HepG2 (cell line): ENCODE results near the gene FAM111A. TPM values are rescaled to one million over a fixed set of nuclear protein-coding genes. Genes with fewer than 3 reads are reported as not detected.

Experiments
- CC2D1A ChIP-seq: sonication (generic); formaldehyde crosslinking; IDR thresholded peaks from 2 replicates; pipeline ENCODE4 v1.8.1; 2023; ENCODE audit warnings: mild to moderate bottlenecking, missing genetic modification reagents
- HDAC6 ChIP-seq: fragments of 200-600 bp; sonication (generic); IDR thresholded peaks from 2 replicates; pipeline ENCODE4 v1.7.0; 2017; ENCODE audit warnings: mild to moderate bottlenecking, antibody characterized with exemption, low read length, low read depth
- KAT8 ChIP-seq: IDR thresholded peaks from 2 replicates; pipeline ENCODE4 v1.6.1; 2016; ENCODE audit warnings: missing genetic modification reagents, missing compliant biosample characterization
- MXD4 ChIP-seq: IDR thresholded peaks from 2 replicates; pipeline ENCODE4 v1.6.1; 2016; ENCODE audit warnings: mild to moderate bottlenecking, missing biosample characterization, missing genetic modification reagents
- NBN ChIP-seq: fragments of 450-650 bp; conservative IDR thresholded peaks from 2 replicates; pipeline ENCODE4 v1.6.1; 2017
- PLRG1 ChIP-seq: fragments of 450-650 bp; conservative IDR thresholded peaks from 2 replicates; pipeline ENCODE4 v1.6.1; 2016
- RFXANK ChIP-seq: IDR thresholded peaks from 2 replicates; pipeline ENCODE4 v1.6.1; 2016
- SETDB1 ChIP-seq: sonication (generic); formaldehyde crosslinking; IDR thresholded peaks from 2 replicates; pipeline ENCODE4 v1.5.1; 2020; ENCODE audit warnings: missing genetic modification reagents, mild to moderate bottlenecking, borderline replicate concordance
- ZBTB20 ChIP-seq: sonication (generic); formaldehyde crosslinking; IDR thresholded peaks from 2 replicates; pipeline ENCODE4 v1.8.1; 2023; ENCODE audit warnings: missing genetic modification reagents, low read depth, mild to moderate bottlenecking, borderline replicate concordance
- ZFY ChIP-seq: sonication (generic); formaldehyde crosslinking; IDR thresholded peaks from 2 replicates; pipeline ENCODE4 v1.4.0; 2020; ENCODE audit warnings: missing genetic modification reagents
- ZMYM3 ChIP-seq: sonication (generic); formaldehyde crosslinking; IDR thresholded peaks from 2 replicates; pipeline ENCODE4 v1.5.1; 2020; ENCODE audit warnings: mild to moderate bottlenecking, missing genetic modification reagents
- ZNF282 ChIP-seq: fragments of 450-650 bp; IDR thresholded peaks from 2 replicates; pipeline ENCODE4 v1.6.1; 2018; ENCODE audit not compliant: partially characterized antibody
- ZNF317 ChIP-seq: sonication (generic); formaldehyde crosslinking; IDR thresholded peaks from 2 replicates; pipeline ENCODE4 v1.5.0; 2020; ENCODE audit warnings: mild to moderate bottlenecking, missing genetic modification reagents
- ZNF563 ChIP-seq: sonication (generic); formaldehyde crosslinking; IDR thresholded peaks from 2 replicates; pipeline ENCODE4 v1.8.0; 2022; ENCODE audit warnings: mild to moderate bottlenecking, moderate library complexity, missing genetic modification reagents
- ZNF614 ChIP-seq: IDR thresholded peaks from 2 replicates; pipeline ENCODE4 v1.6.1; 2018; ENCODE audit warnings: missing biosample characterization, missing genetic modification reagents, inconsistent platforms, borderline replicate concordance
- ZNF841 ChIP-seq: sonication (generic); formaldehyde crosslinking; IDR thresholded peaks from 2 replicates; pipeline ENCODE4 v1.8.1; 2023; ENCODE audit warnings: missing genetic modification reagents, borderline replicate concordance
- ZSCAN30 ChIP-seq: sonication (generic); formaldehyde crosslinking; IDR thresholded peaks from 2 replicates; pipeline ENCODE4 v1.5.0; 2020; ENCODE audit warnings: mild to moderate bottlenecking, missing genetic modification reagents
- polyA plus RNA-seq, 8 experiments: library from polyadenylated mRNA; depleted of rRNA in 3 of 8; stranded (reverse) in 7 of 8; unstranded in 1 of 8; fragments of >200 nt; fragmentation: Illumina TruSeq in 4 of 8; extraction: Trizol in 4 of 8; gene quantifications; 2 replicates each; pipeline versions ENCODE4 v1.2.1 to v1.2.3, GENCODE V29; 2011 to 2016; ENCODE audit warnings: low read depth in 4 of 8, missing spikeins in 1 of 8, mixed read lengths in 1 of 8; ENCODE audit not compliant: insufficient read depth in 1 of 8
- total RNA-seq, 5 experiments: library from RNA; depleted of rRNA; stranded (reverse); fragments of >200 nt; fragmentation: Illumina TruSeq; extraction: Trizol; gene quantifications; 2 replicates each; pipeline ENCODE4 v1.2.3, GENCODE V29; 2016; ENCODE audit warnings: low read depth in 1 of 5
- TF ChIP-seq, protein P1 (sequence below): sonication (generic); formaldehyde crosslinking; IDR thresholded peaks from 2 replicates; pipeline ENCODE4 v1.5.0; 2020; ENCODE audit warnings: mild to moderate bottlenecking, missing genetic modification reagents
- TF ChIP-seq, protein P2 (sequence below): sonication (generic); formaldehyde crosslinking; IDR thresholded peaks from 2 replicates; pipeline ENCODE4 v1.9.0; 2021; ENCODE audit warnings: missing genetic modification reagents, borderline replicate concordance
- TF ChIP-seq, protein P3 (sequence below): sonication (generic); formaldehyde crosslinking; IDR thresholded peaks from 2 replicates; pipeline ENCODE4 v1.5.0; 2020; ENCODE audit warnings: missing genetic modification reagents, mild to moderate bottlenecking, borderline replicate concordance
- TF ChIP-seq, protein P4 (sequence below): sonication (generic); formaldehyde crosslinking; IDR thresholded peaks from 2 replicates; pipeline ENCODE4 v1.5.1; 2020; ENCODE audit warnings: missing genetic modification reagents, mild to moderate bottlenecking, borderline replicate concordance

Gene FAM111A
- total and polyA plus RNA-seq, 2 of the 13 experiments (the other 11 are each of a cell fraction or from before 2014, with no cell fraction given) = 3.2 to 13.5 TPM

DNA sequence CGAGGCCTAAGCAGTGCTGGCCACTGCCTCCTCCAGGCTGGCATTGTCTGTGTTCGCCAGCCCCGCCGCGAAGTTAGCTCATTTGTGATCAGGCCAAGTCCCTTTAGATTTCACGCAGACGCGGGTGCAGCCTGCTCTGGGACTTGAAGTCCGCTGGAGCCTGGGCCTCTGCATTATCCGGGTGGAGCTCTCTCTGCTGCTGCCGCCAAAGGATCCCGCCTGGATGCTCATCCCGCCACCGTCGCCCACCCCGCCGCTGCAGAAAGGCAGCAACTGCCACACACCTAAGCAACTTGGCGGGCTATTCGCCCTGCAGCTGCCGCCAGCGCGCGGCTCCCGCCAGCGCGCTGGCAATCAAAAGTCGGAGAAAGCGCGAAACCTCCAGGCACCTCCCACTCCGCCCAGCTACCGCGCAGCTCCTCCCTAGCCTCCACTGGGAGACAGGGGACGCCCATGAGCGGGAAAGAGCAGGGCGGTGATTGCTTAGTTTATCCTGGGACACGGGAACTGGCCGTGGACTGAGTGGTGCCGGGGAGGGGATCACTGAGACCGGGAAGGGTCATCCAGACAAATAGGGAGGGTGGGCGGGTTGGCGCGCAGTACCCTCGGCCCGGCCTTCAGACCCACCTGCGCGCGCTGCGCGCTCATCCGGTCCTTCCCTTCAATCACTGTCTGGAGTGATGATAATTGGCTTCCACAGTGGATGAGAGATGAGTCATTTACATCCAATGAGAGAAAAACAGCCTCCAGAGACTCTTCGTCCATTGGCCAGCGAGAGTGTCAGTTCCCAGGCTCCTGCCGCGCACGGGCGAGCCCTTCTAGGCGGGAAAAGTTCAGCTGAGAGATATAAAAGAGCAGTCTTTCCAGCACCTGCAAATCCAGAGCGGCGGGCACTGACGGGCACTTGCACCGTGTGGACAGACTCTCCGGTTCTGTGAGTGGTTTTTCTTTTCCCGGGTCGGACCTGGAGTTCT is 36.0 kb upstream of the FAM111A start, which contains the start of gene FAM111B (continued):
- TF ChIP-seq, protein P1, sequence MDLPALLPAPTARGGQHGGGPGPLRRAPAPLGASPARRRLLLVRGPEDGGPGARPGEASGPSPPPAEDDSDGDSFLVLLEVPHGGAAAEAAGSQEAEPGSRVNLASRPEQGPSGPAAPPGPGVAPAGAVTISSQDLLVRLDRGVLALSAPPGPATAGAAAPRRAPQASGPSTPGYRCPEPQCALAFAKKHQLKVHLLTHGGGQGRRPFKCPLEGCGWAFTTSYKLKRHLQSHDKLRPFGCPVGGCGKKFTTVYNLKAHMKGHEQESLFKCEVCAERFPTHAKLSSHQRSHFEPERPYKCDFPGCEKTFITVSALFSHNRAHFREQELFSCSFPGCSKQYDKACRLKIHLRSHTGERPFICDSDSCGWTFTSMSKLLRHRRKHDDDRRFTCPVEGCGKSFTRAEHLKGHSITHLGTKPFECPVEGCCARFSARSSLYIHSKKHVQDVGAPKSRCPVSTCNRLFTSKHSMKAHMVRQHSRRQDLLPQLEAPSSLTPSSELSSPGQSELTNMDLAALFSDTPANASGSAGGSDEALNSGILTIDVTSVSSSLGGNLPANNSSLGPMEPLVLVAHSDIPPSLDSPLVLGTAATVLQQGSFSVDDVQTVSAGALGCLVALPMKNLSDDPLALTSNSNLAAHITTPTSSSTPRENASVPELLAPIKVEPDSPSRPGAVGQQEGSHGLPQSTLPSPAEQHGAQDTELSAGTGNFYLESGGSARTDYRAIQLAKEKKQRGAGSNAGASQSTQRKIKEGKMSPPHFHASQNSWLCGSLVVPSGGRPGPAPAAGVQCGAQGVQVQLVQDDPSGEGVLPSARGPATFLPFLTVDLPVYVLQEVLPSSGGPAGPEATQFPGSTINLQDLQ (CRISPR knock-in tag) = no peak
- TF ChIP-seq CC2D1A (CRISPR knock-in tag) (peak; percentile 79; the same call in 1 of the 2 replicates), NBN (no peak), ZNF282 (no peak), PLRG1 (no peak), HDAC6 (no peak), ZMYM3 (CRISPR knock-in tag) (no peak), ZNF841 (CRISPR knock-in tag) (no peak), ZNF563 (CRISPR knock-in tag) (no peak), MXD4 (CRISPR knock-in tag) (0 out of 2 replicates have a peak, but pooled peaks have one; percentile 23), RFXANK (CRISPR knock-in tag) (no peak), ZFY (CRISPR knock-in tag) (peak; percentile 50; the same call in 1 of the 2 replicates), KAT8 (CRISPR knock-in tag) (no peak), ZSCAN30 (no peak), ZBTB20 (CRISPR knock-in tag) (no peak), ZNF317 (CRISPR knock-in tag) (no peak), SETDB1 (CRISPR knock-in tag) (no peak), ZNF614 (CRISPR knock-in tag) (no peak)
- TF ChIP-seq, protein P2, sequence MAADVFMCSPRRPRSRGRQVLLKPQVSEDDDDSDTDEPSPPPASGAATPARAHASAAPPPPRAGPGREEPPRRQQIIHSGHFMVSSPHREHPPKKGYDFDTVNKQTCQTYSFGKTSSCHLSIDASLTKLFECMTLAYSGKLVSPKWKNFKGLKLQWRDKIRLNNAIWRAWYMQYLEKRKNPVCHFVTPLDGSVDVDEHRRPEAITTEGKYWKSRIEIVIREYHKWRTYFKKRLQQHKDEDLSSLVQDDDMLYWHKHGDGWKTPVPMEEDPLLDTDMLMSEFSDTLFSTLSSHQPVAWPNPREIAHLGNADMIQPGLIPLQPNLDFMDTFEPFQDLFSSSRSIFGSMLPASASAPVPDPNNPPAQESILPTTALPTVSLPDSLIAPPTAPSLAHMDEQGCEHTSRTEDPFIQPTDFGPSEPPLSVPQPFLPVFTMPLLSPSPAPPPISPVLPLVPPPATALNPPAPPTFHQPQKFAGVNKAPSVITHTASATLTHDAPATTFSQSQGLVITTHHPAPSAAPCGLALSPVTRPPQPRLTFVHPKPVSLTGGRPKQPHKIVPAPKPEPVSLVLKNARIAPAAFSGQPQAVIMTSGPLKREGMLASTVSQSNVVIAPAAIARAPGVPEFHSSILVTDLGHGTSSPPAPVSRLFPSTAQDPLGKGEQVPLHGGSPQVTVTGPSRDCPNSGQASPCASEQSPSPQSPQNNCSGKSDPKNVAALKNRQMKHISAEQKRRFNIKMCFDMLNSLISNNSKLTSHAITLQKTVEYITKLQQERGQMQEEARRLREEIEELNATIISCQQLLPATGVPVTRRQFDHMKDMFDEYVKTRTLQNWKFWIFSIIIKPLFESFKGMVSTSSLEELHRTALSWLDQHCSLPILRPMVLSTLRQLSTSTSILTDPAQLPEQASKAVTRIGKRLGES (CRISPR knock-in tag) = no peak
- TF ChIP-seq, protein P3, sequence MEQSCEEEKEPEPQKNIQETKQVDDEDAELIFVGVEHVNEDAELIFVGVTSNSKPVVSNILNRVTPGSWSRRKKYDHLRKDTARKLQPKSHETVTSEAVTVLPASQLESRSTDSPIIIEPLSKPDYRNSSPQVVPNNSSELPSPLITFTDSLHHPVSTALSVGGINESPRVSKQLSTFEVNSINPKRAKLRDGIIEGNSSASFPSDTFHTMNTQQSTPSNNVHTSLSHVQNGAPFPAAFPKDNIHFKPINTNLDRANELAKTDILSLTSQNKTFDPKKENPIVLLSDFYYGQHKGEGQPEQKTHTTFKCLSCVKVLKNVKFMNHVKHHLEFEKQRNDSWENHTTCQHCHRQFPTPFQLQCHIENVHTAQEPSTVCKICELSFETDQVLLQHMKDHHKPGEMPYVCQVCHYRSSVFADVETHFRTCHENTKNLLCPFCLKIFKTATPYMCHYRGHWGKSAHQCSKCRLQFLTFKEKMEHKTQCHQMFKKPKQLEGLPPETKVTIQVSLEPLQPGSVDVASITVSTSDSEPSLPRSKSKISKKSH (CRISPR knock-in tag) = peak; percentile 62; the same call in 1 of the 2 replicates
- TF ChIP-seq, protein P4, sequence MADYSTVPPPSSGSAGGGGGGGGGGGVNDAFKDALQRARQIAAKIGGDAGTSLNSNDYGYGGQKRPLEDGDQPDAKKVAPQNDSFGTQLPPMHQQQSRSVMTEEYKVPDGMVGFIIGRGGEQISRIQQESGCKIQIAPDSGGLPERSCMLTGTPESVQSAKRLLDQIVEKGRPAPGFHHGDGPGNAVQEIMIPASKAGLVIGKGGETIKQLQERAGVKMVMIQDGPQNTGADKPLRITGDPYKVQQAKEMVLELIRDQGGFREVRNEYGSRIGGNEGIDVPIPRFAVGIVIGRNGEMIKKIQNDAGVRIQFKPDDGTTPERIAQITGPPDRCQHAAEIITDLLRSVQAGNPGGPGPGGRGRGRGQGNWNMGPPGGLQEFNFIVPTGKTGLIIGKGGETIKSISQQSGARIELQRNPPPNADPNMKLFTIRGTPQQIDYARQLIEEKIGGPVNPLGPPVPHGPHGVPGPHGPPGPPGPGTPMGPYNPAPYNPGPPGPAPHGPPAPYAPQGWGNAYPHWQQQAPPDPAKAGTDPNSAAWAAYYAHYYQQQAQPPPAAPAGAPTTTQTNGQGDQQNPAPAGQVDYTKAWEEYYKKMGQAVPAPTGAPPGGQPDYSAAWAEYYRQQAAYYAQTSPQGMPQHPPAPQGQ (CRISPR knock-in tag) = no peak
